Stomach (tissue), 4 donors: ENCODE measurements around the gene DOCK9.

Experiments used
- EP300 ChIP-seq: sonication (generic); formaldehyde crosslinking; IDR thresholded peaks from one replicate; pipeline ENCODE4 v1.6.1; 2017; ENCODE audit warnings: antibody characterized with exemption
- POLR2A ChIP-seq, 4 donors: fragments of 450-650 bp; IDR thresholded peaks; one replicate each; pipeline ENCODE4 v1.6.1; 2016; ENCODE audit warnings: antibody characterized with exemption in 4 of 4, control low read depth in 2 of 4, mild to moderate bottlenecking in 1 of 4, moderate library complexity in 1 of 4
- POLR2AphosphoS5 ChIP-seq, 3 donors: sonication (generic); formaldehyde crosslinking; IDR thresholded peaks; one replicate each; pipeline ENCODE4 v1.6.1; 2016; ENCODE audit warnings: antibody characterized with exemption in 3 of 3
- TF ChIP-seq, protein P1 (sequence below), 7 experiments: fragments of 450-650 bp in 4 of 7; fragments of 200-600 bp in 3 of 7; sonication (generic) in 3 of 7; IDR thresholded peaks; one replicate each; pipeline ENCODE4 v1.5.1; 2016 to 2019; ENCODE audit warnings: antibody characterized with exemption in 7 of 7, control low read depth in 2 of 7, mild to moderate bottlenecking in 1 of 7

DNA sequence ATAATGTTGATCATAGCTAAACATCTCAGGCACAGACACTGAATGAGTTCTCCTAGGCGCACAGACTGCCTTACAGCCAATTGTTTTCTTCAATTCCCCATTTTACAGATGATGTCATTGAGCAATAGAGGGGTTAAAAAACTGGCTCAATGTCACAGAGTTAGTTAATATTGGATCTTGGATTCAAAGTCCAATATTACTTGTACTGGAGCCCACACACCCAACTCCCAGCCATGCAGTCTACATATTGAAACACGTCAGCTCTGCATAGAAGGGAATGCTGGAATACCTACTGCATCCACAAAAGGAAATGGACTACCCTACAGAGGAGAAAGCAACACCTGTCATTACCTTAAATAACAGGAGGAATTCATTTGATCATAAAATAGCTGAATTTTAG lies 149.2 kb downstream of the DOCK9 start:
- TF ChIP-seq POLR2A (IDR thresholded peaks at IDR 0.05) (no peak), POLR2AphosphoS5 (IDR thresholded peaks at IDR 0.05) (no peak), EP300 (no peak)
- TF ChIP-seq, protein P1, sequence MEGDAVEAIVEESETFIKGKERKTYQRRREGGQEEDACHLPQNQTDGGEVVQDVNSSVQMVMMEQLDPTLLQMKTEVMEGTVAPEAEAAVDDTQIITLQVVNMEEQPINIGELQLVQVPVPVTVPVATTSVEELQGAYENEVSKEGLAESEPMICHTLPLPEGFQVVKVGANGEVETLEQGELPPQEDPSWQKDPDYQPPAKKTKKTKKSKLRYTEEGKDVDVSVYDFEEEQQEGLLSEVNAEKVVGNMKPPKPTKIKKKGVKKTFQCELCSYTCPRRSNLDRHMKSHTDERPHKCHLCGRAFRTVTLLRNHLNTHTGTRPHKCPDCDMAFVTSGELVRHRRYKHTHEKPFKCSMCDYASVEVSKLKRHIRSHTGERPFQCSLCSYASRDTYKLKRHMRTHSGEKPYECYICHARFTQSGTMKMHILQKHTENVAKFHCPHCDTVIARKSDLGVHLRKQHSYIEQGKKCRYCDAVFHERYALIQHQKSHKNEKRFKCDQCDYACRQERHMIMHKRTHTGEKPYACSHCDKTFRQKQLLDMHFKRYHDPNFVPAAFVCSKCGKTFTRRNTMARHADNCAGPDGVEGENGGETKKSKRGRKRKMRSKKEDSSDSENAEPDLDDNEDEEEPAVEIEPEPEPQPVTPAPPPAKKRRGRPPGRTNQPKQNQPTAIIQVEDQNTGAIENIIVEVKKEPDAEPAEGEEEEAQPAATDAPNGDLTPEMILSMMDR (IDR thresholded peaks at IDR 0.05): no peak
